Limb (tissue), 2 donors: ENCODE data around the gene CMTM7.
"Not testable (repeated sequence)": the region's sequence is repeated elsewhere in the genome, so short reads cannot be mapped to it uniquely, and the experiment has no call there.

ENCODE experiments used
- DNase-seq, 2 donors: peaks; one replicate each; pipeline ENCODE4 v3.0.0-alpha.2; 2016; ENCODE audit errors: extremely low spot score in 2 of 2

Gene CMTM7

DNA sequence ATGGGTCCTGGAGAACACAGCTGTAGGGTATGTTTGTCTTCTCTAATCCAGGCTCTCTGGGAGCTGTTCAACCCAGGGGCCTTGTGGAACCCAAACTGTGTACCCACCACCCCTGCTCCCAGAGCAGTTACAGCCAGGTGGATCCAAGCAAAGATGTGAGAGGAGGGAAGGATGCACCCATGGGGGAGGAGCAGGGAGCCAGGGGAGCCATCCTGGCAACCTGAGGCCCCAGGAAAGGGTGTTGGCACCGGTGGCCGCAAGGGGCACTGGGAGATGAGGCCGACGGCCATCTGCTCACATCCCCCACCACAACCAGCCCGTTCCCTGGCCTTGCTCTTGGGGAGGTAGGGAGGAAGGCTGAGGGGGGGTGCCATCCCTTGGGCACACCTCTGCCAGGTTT lies 67.8 kb downstream of the CMTM7 start:
- no peak for DNase-seq

DNA sequence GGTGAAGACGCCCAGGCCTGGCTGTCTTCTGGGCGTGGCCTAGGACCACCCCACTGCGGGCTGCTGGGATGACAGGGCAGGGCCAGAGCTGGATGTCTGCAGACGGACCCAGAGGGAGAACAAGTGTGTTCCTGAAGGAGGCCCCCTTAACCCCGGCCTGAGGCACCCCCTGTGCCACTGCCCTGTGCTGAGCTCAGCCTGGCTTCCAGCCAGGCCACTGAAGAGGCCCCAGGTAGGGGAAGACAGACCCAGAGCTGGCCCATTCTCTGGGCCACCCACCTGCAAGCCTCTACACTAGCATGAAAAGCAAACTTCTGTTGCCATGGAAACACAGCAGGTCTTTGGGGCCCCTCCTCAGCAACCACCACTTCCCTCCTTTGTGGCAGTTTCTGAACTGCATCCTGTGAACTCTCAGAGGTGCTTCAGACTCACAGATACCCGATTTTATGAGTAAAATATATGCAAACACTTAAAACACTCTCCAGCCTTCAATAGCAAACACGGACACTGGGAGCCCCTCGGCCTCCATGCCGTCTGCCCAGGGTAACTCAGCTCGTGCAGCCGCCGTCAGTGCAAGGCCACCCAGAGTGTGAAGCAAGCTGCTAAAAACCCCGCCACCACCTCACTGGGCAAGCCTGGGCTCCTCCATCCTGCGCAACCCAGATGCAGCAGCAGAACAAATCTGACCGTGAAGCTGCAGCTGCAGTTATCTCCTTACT lies 68.5 kb downstream of the CMTM7 start:
- DNase-seq: peak; percentile 27 to 75

DNA sequence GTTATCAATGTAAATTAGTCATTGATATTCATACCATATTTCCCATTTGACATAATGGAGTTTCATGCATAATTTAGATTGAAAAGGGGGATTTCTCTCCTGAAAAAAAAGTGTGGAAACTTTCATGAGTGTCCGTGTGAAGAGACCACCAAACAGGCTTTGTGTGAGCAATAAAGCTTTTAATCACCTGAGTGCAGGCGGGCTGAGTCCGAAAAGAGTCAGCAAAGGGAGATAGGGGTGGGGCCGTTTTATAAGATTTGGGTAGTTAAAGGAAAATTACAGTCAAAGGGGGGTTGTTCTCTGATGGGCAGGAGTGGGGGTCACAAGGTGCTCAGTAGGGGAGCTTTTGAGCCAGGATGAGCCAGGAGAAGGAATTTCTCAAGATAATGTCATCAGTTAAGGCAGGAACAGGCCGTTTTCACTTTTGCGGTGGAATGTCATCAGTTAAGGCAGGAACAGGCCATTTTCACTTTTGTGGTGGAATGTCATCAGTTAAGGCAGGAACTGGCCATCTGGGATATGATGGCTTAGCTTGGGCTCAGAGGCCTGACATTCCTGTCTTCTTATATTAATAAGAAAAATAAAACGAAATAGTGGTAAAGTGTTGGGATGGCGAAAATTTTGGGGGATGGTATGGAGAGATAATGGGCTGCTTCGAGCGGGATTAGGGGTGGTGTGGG lies 69.3 kb downstream of the CMTM7 start:
- DNase-seq: not testable (repeated sequence)

DNA sequence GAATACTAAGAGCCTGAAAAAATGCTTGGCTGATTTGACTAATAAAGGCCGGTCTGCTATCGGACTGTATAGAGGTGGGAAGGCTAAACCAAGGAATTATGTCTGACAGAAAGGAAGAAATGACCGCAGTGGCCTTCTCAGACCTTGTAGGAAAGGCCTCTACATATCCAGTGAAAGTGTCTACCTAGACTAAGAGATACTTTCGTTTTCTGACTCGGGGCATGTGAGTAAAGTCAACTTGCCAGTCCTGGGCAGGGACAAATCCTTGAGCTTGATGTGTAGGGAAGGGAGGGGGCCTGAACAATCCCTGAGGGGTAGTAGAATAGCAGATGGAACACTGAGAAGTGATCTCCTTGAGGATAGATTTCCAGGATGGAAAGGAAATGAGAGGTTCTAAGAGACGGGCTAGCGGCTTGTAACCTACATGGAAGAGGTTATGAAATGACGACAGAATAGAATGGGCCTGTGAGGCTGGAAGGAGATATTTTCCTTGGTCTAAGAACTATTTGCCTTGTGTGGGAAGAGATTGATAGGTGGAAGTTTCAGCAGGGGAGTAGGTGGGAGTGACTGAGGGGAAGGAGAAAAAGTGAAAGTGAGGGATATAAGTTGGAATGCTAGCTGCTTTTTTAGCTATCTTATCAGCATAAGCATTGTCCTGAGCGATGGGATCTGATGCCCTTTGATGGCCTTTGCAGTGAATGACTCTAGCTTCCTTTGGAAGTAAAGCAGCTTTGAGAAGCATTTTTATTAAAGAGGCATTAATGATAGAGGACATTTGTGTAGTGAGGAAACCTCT lies 70.7 kb downstream of the CMTM7 start:
- not testable (repeated sequence) for DNase-seq

DNA sequence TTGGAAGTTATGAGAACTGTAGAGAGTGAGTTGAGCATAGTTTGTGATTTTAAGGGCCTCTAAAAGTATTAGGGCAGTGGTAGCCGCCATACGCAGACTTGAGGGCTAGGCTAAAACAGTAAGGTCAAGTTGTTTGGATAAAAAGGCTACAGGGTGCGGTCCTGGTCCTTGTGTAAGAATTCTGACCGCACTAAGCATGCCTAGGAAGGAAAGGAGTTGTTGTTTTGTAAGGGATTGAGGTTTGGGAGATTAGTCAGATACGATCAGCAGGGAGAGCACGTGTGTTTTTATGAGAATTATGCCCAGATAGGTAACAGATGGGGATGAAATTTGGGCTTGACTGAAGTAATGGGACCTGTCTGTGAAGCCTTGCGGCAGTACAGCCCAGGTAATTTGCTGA lies 71.8 kb downstream of the CMTM7 start:
- DNase-seq: not testable (repeated sequence)

DNA sequence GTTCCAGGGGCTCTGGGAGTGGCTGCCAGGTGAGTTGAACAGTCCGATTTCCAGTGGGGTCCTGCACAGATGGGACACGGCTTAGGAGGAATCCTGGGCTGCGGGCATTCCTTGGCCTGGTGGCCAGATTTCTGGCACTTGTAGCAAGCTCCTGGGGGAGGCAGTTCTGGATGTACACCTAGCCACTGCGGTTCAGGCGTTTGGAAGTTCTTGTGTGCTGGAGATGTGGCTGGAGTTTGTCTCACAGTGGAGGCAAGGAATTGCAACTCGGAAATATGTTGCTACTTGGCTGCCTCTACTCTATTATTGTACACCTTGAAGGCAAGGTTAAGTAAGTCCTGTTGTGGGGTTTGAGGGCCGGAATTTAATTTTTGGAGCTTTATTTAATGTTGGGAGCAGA lies 73.1 kb downstream of the CMTM7 start:
- not testable (repeated sequence) for DNase-seq

DNA sequence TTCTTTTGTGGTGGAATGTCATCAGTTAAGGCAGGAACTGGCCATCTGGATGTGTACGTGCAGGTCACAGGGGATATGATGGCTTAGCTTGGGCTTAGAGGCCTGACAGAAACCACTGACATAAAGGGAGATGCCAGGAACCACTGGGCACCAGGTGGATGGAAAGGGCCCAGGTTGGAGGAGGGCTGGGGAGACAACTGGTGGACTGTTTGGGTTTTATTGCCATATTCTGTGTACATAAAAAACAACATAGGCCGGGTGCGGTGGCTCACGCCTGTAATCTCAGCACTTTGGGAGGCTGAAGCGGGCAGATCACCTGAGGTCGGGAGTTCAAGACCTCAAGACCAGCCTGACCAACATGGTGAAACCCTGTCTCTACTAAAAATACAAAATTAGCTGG lies 75.2 kb downstream of the CMTM7 start:
- DNase-seq: not testable (repeated sequence)

DNA sequence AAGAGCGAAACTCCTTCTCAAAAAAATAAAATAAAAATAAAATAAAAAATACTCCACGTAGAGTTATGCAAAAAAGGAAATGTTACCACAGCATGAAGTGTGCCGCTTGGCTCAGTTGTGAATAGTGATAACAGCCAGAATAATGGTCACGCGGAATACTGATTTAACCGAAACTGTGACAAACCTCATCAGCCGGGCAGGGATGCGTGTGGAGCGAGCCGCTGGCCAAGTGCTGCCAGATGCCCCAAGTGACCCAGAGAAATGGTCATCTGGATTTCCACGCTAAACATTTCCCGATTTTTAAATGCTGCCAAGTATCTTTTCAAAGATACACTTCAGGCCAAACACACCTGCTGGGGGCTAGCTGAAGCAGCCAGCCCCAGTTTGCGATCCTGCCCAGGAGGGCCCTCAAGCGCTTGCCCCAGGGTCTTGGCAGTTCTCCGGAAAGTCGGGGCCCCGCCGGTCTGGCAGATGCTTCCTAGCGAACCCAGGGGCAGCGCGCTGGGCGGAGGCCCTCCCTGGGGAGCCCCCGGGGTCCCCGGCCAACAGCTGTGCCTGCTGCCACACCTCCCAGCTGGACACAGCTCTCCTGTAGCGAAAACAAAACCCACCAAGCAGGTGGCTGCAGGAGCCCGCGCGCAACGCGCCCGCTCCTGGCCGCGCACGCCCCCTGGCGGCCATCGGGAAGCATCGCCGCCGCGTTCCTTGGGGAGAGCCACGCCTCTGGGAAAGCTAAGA lies 75.8 kb downstream of the CMTM7 start:
- peak; percentile 76 to 86 for DNase-seq

DNA sequence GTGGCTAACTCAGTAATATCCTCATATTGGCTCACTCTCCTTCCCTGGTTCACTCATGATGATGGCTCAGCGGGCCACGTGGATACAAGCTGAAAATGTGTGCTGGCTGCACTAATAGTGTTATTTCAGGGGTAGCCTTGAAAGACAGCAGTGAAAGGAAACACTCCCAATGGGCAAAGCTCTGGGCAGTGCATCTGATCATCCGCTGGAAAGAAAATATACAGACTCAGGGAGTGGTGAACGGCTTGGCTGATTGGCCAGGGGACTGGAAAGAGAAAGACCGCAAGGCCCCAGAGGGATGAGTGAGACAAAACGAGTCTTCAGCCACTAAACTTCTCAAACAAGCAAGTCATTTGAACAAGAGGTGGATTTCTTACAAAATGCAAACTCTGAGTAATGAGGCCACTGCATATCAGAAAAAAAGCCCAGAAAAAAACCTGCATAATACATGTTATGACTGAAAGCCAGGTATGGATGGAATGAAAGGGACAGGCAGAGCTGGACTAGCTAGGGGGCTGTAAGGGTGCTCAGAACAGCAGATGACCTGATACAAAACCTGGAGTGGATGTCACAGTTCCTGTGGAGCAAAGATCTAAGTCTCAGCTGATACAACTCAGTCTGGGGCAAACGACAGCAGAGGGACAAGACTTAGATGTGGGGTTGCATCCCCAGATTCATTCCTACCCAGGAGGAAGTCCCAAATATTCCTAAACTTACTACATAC lies 77.7 kb downstream of the CMTM7 start:
- DNase-seq: no peak

DNA sequence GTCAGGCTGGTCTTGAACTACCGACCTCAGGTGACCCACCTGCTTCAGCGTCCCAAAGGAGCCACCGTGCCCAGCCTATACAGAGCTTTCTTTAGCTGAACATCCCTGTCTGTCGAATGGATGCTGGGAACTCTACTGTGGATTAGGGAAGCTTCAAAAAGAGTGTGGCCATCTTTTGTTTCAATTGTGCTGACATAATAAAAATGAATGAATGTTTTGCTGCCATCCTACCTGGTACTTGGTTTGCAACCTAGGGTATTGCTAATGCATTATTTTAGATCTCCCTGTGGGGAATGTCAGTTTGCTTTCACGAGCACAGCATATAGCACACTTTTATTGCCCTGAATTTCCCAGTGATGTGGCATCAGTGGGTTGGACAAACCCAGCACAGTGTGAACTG lies 78.7 kb downstream of the CMTM7 start:
- no peak for DNase-seq

DNA sequence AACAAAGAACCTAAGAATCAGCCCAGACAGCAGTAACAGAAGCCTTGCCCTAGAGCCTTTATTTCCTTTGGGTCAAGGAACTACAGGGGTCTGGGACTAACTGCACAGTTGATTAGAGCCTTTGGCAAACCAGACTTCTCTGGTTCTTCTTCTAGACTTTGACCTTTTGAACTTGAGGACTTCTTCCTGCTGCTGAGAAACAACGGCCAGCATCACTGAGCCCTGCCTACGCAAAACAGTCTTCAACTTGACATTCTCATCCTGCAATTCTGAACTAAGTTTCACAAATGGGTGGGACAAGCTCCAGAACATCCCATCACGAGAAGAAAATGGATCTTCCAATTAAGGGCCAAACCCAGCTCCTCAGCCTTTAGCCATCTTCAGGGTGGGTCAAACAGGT lies 79.6 kb downstream of the CMTM7 start:
- DNase-seq: no peak

DNA sequence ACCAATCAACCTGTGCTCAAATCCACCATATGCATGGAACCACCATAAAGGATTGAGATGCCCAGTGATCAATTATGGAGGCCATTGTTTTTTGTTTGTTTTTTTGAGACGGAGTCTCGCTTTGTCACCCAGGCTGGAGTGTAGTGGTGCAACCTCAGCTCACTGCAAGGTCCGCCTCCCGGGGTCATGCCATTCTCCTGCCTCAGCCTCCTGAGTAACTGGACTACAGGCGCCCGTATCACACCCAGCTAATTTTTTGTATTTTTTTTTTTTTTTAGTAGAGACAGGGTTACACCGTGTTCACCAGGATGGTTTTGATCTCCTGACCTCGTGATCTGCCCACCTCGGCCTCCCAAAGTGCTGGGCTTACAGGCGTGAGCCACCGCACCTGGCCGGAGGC lies 80.5 kb downstream of the CMTM7 start:
- DNase-seq: not testable (repeated sequence)

DNA sequence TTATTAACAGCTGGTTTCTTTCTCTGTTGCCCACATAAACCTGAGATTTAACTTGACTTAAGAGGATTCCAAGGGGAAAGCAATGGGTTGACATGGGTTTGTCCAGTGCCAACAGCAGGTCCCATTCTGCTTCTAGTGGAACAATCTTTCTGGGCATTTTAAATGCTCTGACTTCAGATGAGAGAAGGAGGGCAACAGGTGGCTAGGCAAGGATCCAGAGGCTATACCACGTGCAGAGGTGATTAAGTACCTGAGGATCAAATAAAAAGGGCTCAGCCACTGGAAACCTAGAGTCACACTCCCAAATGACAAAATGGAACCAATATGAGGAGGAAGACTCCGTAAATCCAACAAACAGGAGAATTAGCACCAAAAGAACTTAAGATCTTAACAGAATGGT lies 82.5 kb downstream of the CMTM7 start:
- DNase-seq: no peak

DNA sequence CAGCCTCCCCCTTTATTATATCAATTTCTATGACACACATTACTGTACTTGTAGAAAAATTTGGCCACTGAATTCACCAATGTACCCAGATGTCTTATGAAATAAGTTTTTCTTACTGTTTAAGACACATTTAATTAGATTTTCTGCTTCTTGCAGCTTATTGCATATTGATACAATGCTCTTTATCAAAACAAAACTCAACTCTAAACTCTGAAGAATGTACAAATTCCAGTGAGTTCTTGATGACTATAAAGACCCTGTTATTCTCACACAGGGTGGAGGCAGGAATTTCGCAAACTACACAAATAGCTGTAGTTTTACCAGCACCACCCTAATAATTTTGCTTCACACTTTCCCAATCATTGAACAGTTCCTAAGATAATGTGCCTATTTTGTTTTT lies 89.0 kb downstream of the CMTM7 start:
- DNase-seq: no peak

DNA sequence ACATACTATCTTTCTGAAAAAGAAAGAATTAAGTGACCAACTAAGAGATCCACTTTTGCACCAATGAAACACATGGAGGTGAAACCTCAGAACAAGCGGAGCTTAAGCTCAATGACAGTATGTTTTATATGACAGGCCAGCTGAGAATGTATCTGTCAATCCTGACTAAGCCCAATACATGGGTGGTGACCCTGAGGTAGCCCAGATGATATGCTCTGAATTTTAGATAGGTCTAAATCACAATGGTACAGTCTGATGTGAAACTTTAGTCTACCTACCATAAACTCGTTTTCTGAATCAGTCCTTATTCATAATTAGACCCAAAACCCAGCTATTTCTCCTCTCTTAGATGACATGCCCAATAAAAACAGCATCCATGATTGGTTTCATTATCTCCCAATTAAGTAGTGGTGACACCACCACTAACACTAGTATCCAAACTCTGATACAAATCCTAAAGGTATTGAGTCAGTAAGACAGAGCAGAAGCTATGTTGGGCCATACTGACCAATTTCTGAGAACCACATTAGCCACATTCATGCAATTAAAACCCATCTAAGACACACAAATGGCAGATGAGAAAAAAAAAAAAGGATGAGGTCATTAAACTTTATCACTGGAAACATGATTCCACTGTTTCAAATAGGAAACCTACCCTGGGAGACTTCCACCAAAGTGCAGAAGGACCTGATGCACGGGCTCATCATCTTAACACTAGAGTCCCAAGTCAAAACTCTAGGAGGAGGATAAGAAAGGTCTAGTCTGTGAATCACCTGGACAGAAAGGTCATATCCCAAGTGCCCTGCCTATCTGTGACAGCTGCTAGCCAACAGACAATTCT lies 90.4 kb downstream of the CMTM7 start:
- DNase-seq: no peak

DNA sequence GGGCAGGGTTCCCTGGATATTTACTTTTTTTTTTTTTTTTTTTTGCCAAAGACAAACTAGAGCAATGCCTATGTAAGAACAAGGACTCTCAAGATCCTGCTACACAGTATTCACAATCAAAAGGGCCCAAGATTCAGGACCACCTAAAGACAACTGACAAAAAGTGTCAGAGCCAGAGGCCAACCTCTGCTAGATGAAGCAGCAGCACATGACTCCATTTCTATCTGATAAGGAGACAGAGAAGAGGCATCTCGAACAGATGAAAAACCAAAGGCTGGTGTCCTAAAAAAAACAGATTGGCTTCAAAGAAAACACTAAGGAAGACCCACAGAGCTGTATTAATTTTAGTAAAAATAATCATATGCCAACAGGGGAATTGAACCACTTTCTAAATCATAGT lies 91.0 kb downstream of the CMTM7 start:
- no peak for DNase-seq

DNA sequence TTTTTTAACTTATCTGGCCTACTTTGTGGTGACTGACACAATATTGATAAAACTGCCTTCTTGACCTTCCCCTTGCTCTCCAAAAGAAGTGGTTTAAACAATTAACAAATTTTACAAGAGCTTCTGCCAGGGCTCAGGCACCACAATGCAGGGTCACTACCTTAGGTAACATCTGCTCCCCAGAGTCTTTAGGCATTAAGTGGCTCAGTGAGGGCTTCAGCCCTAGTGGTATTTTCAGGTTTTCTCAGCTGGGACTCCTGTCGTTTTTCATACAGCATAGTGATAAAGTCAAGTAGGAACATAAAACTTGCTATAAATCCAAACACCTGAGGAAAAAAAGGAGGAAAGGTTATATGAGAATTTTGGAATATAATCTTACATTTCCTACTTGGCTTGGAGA lies 92.1 kb downstream of the CMTM7 start:
- DNase-seq: no peak

DNA sequence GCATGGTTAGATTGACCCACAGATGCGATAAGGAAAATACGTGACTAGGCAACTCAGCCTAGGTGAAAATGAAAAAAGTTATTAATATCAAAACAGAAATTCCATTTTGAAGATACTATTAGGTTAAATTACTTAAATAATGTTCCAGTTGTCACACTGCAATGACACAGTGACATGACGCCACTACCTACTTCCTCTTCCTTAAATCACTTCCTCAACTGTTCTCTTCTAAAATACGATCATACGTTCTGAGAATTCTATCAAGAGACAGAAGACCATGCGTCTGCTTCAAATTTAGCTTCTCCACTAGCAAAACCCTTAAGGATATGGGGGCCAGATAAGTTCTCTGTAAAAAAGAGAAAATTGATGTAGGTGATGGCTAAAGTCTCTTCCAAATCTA lies 92.8 kb downstream of the CMTM7 start:
- no peak for DNase-seq

DNA sequence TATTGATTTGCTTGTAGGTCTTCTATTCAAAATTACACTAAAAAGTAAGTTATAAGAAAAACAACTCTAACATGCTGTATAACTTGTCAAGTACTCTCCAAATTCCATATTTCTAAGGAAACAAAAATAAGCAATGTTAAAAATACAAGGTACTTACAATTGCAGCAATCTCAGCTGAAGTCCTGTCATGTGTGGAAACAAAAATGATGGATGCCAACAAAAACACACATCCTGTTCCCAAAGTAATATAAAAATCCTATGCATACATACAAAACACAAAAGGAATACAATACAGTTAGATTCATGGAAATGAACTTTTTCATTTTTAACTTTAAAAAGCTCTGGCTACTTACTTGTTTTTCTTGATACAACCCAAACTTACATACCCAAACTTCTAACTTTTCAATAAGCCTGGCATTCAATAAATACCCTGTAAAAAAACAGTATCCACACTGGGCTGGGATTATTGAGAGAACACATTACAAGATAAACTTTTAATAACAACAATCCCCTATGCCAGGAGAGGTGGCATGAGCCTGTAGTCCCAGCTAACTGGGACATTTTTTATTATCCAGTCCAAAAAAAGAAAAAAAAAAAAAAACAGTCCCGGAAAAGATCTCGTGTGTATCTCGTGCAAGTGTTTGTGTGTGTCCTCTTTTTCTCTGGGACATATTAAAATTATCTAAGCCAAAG lies 96.3 kb downstream of the CMTM7 start:
- no peak for DNase-seq
